ENCODE measurements around the gene DAZAP1. TPM values are rescaled to one million over a fixed set of nuclear protein-coding genes. Genes with fewer than 3 reads are reported as not detected.
A peak's percentile ranks its signal among the peaks of the same experiment; 100 is the strongest.

DAZAP1 gene
- total and polyA plus RNA-seq, 5 experiments from 2014 or later, result 5.9 to 166 (median 8.5) TPM

DNA sequence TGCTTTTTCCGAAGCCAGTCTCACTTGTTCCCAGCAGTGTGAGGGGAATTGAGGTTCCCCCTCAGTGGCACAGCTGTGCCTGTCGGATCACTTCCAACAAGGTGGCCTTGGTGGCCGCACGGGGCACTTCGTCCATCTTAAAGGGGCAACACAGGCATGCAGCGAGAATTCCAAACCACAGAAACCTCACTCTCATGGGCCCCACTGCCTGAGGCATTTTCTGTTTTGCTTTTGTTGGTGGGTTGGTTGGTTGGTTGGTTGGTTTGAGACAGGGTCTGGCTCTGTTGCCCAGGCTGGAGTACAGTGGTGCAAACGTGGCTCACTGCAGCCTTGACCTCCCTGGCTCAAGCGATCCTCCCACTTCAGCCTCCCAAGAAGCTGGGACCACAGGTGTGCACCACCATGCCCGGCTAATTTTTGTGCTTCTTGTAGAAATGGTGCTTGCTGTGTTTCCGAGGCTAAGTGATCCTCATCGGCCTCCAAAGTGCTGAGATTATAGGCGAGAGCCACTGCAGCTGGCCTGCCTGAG lies 27.4 kb upstream of the DAZAP1 start:
- H3K9me3 Mint-ChIP-seq, result peaks cover 0 to 7% (median 0%) of the 10 kb centered on the region in 9 donors
- POLR2A ChIA-PET, result no interaction called here
- H3K4me1 Mint-ChIP-seq, result peaks cover 14 to 19% (median 18%) of the 10 kb centered on the region in 4 donors
- H3K4me3 Mint-ChIP-seq, result no peak overlapping the region
- no peak overlapping the region for H3K27ac Mint-ChIP-seq
- peaks cover 0 to 10% (median 4%) of the 10 kb centered on the region in 3 donors for H3K36me3 Mint-ChIP-seq
- no peak for ATAC-seq
- peaks cover 0 to 5% (median 2%) of the 10 kb centered on the region in 5 donors for H3K27me3 Mint-ChIP-seq
- no peak for DNase-seq

DNA sequence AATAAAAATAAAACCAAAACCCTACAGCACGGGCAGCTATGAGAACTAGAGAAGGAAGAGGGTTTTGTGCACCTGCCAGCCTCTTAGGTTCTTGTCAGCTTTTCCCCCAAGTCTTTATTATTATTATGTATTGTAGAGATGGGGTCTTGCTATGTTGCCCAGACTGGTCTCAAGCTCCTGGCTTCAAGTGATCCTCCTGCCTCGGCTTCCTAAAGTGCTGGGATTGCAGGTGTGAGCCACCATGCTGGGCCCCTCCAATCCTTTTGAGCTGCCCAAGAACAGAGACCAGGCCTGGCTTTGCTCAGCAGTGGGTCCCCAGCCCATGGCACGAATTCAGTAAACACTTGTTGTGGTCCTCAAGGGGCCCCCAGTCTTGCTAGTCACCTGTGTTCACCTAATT lies 25.1 kb upstream of the DAZAP1 start:
- ATAC-seq, result no peak
- Mint-ChIP-seq H3K4me1 (peaks cover 18 to 32% (median 25%) of the 10 kb centered on the region in 4 donors), H3K36me3 (peaks cover 0 to 6% (median 4%) of the 10 kb centered on the region in 3 donors), H3K27ac (no peak overlapping the region), H3K4me3 (no peak overlapping the region), H3K27me3 (peaks cover 0 to 5% (median 2%) of the 10 kb centered on the region in 5 donors), H3K9me3 (peaks cover 0 to 7% (median 0%) of the 10 kb centered on the region in 9 donors)
- no peak for DNase-seq
- POLR2A ChIA-PET, result interaction anchor here (0.6 to 2.1 kb wide), 9 partner anchors 18 to 1500 kb away, joined by 3 to 15 read pairs (median 5); partner anchors contain the start of genes CIRBP and FAM174C

DNA sequence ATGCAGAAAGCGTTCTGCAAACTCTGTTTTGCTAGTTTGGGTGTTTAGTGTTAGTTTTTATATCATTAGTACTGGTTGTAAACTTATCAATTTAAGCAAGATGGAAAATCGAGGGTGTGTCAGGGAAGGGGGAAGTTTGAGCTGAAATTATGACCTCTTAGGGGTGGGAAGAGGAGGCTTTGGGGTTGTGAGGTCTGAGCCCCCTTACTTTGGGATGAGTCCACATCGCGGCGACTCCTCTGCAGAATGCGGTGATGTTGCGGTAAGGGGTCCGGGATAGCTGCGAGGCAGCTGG lies 24.4 kb upstream of the DAZAP1 start:
- H3K36me3 Mint-ChIP-seq, result peaks cover 0 to 8% (median 4%) of the 10 kb centered on the region in 3 donors
- peaks cover 0 to 5% (median 2%) of the 10 kb centered on the region in 5 donors for H3K27me3 Mint-ChIP-seq
- peak overlapping the region; percentile 85 to 98 (median 94) for H3K4me3 Mint-ChIP-seq
- peak overlapping the region; percentile 94 to 100 (median 97) for H3K27ac Mint-ChIP-seq
- ATAC-seq, result no peak
- no peak for DNase-seq
- POLR2A ChIA-PET, result interaction anchor here (0.5 to 2.1 kb wide), 17 partner anchors 10 to 1224 kb away, joined by 3 to 15 read pairs (median 4); partner anchors contain the start of genes CIRBP, FAM174C and REEP6
- H3K9me3 Mint-ChIP-seq, result peaks cover 0 to 7% (median 0%) of the 10 kb centered on the region in 9 donors
- H3K4me1 Mint-ChIP-seq, result peaks cover 19 to 32% (median 25%) of the 10 kb centered on the region in 4 donors

DNA sequence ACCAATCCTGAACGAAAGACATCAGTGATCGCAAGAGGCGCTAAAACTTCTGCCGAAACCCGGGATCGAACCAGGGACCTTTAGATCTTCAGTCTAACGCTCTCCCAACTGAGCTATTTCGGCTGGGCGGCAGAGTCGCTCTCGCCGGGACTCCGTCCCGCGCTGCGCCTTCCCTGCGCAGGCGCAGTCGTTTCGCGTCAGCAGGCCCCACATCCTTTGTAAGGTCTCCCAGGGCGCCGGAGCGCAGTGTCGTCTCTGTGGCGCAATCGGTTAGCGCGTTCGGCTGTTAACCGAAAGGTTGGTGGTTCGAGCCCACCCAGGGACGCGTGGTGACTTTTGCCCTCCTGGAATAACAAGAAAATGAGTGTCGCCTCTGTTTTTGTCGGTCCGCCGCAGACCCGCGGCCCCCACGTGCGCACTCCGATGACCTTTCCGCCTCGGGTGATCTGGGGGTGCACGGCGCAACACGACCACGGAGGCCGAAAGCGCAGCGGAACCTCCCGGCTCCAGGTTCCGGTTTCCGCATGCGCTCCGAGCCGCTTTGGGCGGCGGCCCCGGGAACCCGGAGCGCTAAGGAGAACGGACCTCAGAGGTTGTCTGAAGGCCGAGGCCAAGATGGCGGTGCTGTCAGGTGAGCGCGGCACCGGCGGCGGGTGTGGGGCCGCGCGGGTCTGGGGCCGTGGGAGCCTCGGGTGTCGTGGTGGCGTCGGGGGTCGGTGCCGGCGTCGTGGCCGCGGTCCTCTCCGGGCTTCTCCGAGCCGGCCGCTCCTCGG lies 23.9 kb upstream of the DAZAP1 start, which contains the start of gene NDUFS7:
TSS of gene NDUFS7 (plus strand) at position 596 of the 773 bp plus-strand sequence. CDS start at position 616, 20 bp downstream.
- peak; percentile 87 to 89 for ATAC-seq
- H3K36me3 Mint-ChIP-seq, result peaks cover 0 to 8% (median 4%) of the 10 kb centered on the region in 3 donors
- POLR2A ChIA-PET, result interaction anchor here (0.6 to 2.1 kb wide), 17 partner anchors 11 to 676 kb away, joined by 3 to 15 read pairs (median 4); partner anchors contain the start of genes CIRBP, FAM174C and REEP6
- peak within 1 kb of the TSS; percentile 94 to 100 (median 97) for H3K27ac Mint-ChIP-seq
- H3K27me3 Mint-ChIP-seq, result peaks cover 0 to 5% (median 2%) of the 10 kb centered on the region in 5 donors
- DNase-seq, result peak; percentile 87 to 100 (median 94)
- H3K9me3 Mint-ChIP-seq, result peaks cover 0 to 7% (median 0%) of the 10 kb centered on the region in 9 donors
- H3K4me3 Mint-ChIP-seq, result peak within 1 kb of the TSS; percentile 85 to 98 (median 94)
- H3K4me1 Mint-ChIP-seq, result peaks cover 19 to 32% (median 26%) of the 10 kb centered on the region in 4 donors

DNA sequence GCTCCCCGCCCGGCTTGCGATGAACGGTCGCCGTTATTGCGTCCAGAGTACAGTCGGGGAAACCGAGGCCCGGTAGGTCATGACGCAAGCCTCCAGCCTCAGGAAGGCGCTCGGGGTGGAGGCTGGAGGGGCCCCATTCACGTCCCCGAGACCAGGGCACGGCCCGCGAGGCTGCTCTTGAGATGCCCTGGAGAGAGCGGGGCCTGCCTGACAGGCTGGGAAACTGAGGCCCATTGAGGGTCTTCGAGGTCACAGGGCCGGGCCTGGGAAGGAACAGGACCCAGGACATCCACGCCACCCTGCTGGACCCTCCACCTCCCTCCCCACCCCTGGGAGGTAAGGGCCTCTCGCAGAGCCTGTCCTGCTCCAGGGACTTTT lies 23.3 kb upstream of the DAZAP1 start:
- POLR2A ChIA-PET, result interaction anchor here (0.5 to 2.0 kb wide), 4 partner anchors 13 to 138 kb away, joined by 3 to 8 read pairs (median 4); partner anchors contain the start of gene CIRBP
- Mint-ChIP-seq H3K9me3 (peaks cover 0 to 7% (median 0%) of the 10 kb centered on the region in 9 donors), H3K36me3 (peaks cover 0 to 11% (median 4%) of the 10 kb centered on the region in 3 donors), H3K4me3 (peak overlapping the region; percentile 63 to 98 (median 90)), H3K4me1 (peaks cover 19 to 32% (median 28%) of the 10 kb centered on the region in 4 donors), H3K27me3 (peaks cover 0 to 5% (median 2%) of the 10 kb centered on the region in 5 donors), H3K27ac (peak overlapping the region in 9 of 10 donors; percentile 31 to 100 (median 84))
- no peak for DNase-seq
- peak in 1 of 2 donors; percentile 3 for ATAC-seq

- peak overlapping the region; percentile 7 to 99 (median 68) for H3K27ac Mint-ChIP-seq
- H3K4me1 Mint-ChIP-seq, result peaks cover 19 to 32% (median 28%) of the 10 kb centered on the region in 4 donors
- ATAC-seq (no peak), DNase-seq (peak in 1 of 10 donors; percentile 7)
- peaks cover 0 to 16% (median 4%) of the 10 kb centered on the region in 3 donors for H3K36me3 Mint-ChIP-seq
- peaks cover 0 to 5% (median 2%) of the 10 kb centered on the region in 5 donors for H3K27me3 Mint-ChIP-seq
- H3K9me3 Mint-ChIP-seq, result peaks cover 0 to 7% (median 0%) of the 10 kb centered on the region in 9 donors
- peak overlapping the region; percentile 63 to 98 (median 90) for H3K4me3 Mint-ChIP-seq
- POLR2A ChIA-PET, result interaction anchor here (0.5 to 2.0 kb wide), 4 partner anchors 12 to 138 kb away, joined by 3 to 8 read pairs (median 4); partner anchors contain the start of gene CIRBP
These were observed 22.8 kb upstream of the DAZAP1 start for GRCh38 chr19:1384478-1385110.

- POLR2A ChIA-PET, result interaction anchor here (0.6 to 2.0 kb wide), 4 partner anchors 11 to 699 kb away, joined by 3 to 8 read pairs (median 4); a partner anchor contains a TSS
- Mint-ChIP-seq H3K27ac (no peak overlapping the region), H3K27me3 (peaks cover 0 to 5% (median 2%) of the 10 kb centered on the region in 5 donors), H3K4me3 (peak overlapping the region in 3 of 10 donors; percentile 42 to 63 (median 54)), H3K4me1 (peaks cover 16 to 32% (median 28%) of the 10 kb centered on the region in 4 donors), H3K36me3 (peaks cover 0 to 26% (median 4%) of the 10 kb centered on the region in 3 donors), H3K9me3 (peaks cover 0 to 7% (median 0%) of the 10 kb centered on the region in 9 donors)
- ATAC-seq (no peak), DNase-seq (no peak)
These were observed 21.6 kb upstream of the DAZAP1 start for GRCh38 chr19:1385816-1386215.

DNA sequence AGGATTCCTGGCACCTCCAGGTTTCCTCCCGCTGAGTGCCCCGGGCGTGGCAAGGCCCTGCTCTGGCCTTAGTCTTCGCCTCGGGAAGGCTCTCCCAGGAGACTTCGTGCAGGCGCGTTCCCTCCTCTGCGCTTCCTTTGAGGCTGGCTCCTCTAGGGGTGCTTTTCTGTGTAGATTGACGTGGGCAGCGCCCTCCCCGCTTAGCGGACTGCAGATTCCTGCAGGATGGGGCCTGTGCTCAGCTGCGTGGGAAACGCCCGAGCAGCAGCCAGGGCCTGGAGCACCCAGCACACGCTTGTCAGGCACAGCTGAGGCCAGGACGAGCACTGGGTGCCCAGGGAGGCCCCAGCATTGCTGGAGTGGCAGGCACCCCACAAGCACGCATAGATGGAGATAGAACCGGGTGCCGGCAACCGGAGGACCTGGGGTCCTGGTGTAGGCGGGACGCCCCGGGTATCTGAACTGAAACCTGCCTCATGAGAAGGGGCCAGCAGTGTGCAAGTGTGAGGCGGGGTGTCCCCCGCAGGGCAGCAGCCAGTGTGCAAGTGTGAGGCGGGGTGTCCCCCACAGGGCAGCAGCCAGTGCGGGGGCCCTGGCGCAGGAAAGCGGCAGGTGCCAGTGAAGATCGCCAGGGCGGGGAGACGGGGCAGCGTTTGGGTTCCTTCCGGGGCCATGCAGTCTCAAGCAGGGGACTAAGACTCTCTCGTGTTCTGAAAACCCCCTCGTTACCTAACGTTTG lies 20.3 kb upstream of the DAZAP1 start:
- H3K4me3 Mint-ChIP-seq, result peak overlapping the region in 2 of 10 donors; percentile 16 to 36
- ATAC-seq (no peak), DNase-seq (no peak)

GRCh38 chr19:1387684-1388636 lies 19.4 kb upstream of the DAZAP1 start:
- no peak for DNase-seq
- no peak for ATAC-seq
- Mint-ChIP-seq H3K4me1 (peaks cover 15 to 30% (median 25%) of the 10 kb centered on the region in 4 donors), H3K27me3 (peaks cover 0 to 5% (median 2%) of the 10 kb centered on the region in 5 donors), H3K27ac (no peak overlapping the region), H3K36me3 (peaks cover 0 to 42% (median 4%) of the 10 kb centered on the region in 3 donors), H3K4me3 (peak overlapping the region in 1 of 10 donors; percentile 16), H3K9me3 (peaks cover 0 to 6% (median 0%) of the 10 kb centered on the region in 9 donors)
- POLR2A ChIA-PET, result interaction anchor here (0.6 kb wide), 2 partner anchors 13 to 38 kb away, joined by 3 to 4 read pairs; no protein-coding TSS in a partner anchor

More for the DNA sequence above, 20.3 kb upstream of the DAZAP1 start:
- Mint-ChIP-seq H3K4me1 (peaks cover 16 to 32% (median 28%) of the 10 kb centered on the region in 4 donors), H3K27ac (peak overlapping the region in 2 of 10 donors; percentile 9 to 52), H3K27me3 (peaks cover 0 to 5% (median 2%) of the 10 kb centered on the region in 5 donors), H3K36me3 (peaks cover 0 to 38% (median 4%) of the 10 kb centered on the region in 3 donors), H3K9me3 (peaks cover 0 to 7% (median 0%) of the 10 kb centered on the region in 9 donors)
- POLR2A ChIA-PET, result interaction anchor here (0.6 kb wide), 1 partner anchor 38 kb away, joined by 4 read pairs; no protein-coding TSS in a partner anchor

- Mint-ChIP-seq H3K9me3 (peaks cover 0 to under 1% (median 0%) of the 10 kb centered on the region in 9 donors), H3K27me3 (peaks cover 0 to under 1% (median 0%) of the 10 kb centered on the region in 5 donors), H3K27ac (no peak overlapping the region), H3K4me1 (peaks cover 8 to 25% (median 18%) of the 10 kb centered on the region in 4 donors), H3K36me3 (peaks cover 0 to 41% (median 0%) of the 10 kb centered on the region in 3 donors), H3K4me3 (peak overlapping the region in 1 of 10 donors; percentile 60)
- no peak for ATAC-seq
- POLR2A ChIA-PET, result interaction anchor here (0.6 kb wide), 1 partner anchor 14 kb away, joined by 3 read pairs; no protein-coding TSS in a partner anchor
- DNase-seq, result no peak
These were observed 18.8 kb upstream of the DAZAP1 start for GRCh38 chr19:1388637-1389026.
